Parathyroid adenoma (tissue), 2 donors: ENCODE data around the gene DPY19L1.
"Not testable (repeated sequence)": the region's sequence is repeated elsewhere in the genome, so short reads cannot be mapped to it uniquely, and the experiment has no call there.

Source experiments
- H2AFZ ChIP-seq: fragments of 300-600 bp; sonication (generic); one replicate; pipeline ENCODE4 v1.7.0; 2017; ENCODE audit warnings: antibody characterized with exemption, mild to moderate bottlenecking
- H3K27ac ChIP-seq: fragments of 300-600 bp; sonication (generic); one replicate; pipeline ENCODE4 v1.7.0; 2017
- H3K27me3 ChIP-seq: fragments of 300-600 bp; sonication (generic); one replicate; pipeline ENCODE4 v1.7.0; 2017; ENCODE audit warnings: low read length; ENCODE audit not compliant: control insufficient read depth, insufficient read depth
- H3K36me3 ChIP-seq: fragments of 300-600 bp; sonication (generic); one replicate; pipeline ENCODE4 v1.7.0; 2017; ENCODE audit warnings: low read length; ENCODE audit not compliant: control insufficient read depth, insufficient read depth
- H3K4me1 ChIP-seq: fragments of 300-600 bp; sonication (generic); one replicate; pipeline ENCODE4 v1.7.0; 2017; ENCODE audit warnings: control low read depth
- H3K4me2 ChIP-seq: fragments of 300-600 bp; sonication (generic); one replicate; pipeline ENCODE4 v1.7.0; 2017; ENCODE audit warnings: low read length
- H3K4me3 ChIP-seq: fragments of 300-600 bp; sonication (generic); one replicate; pipeline ENCODE4 v1.7.0; 2017; ENCODE audit warnings: low read depth, low read length
- H3K79me2 ChIP-seq: fragments of 300-600 bp; sonication (generic); one replicate; pipeline ENCODE4 v1.7.0; 2017; ENCODE audit warnings: control low read depth
- H3K9ac ChIP-seq: fragments of 300-600 bp; sonication (generic); one replicate; pipeline ENCODE4 v1.7.0; 2017; ENCODE audit warnings: mild to moderate bottlenecking
- H3K9me3 ChIP-seq: fragments of 300-600 bp; sonication (generic); one replicate; pipeline ENCODE4 v1.7.0; 2017; ENCODE audit warnings: low read length; ENCODE audit not compliant: control insufficient read depth
- CTCF ChIP-seq: fragments of 300-600 bp; sonication (generic); IDR thresholded peaks from one replicate; pipeline ENCODE4 v1.7.0; 2017; ENCODE audit warnings: antibody characterized with exemption, mild to moderate bottlenecking
- donor health status: primary hyperparathyroidism.

The DPY19L1 gene

GRCh38 chr7:35003679-35004303, 33.5 kb downstream of the DPY19L1 start:
- no peaks in the 10 kb centered on the region for H3K79me2 ChIP-seq
- H3K9ac ChIP-seq = no peak overlapping the region
- H3K27ac ChIP-seq = no peak overlapping the region
- H3K4me1 ChIP-seq = no peaks in the 10 kb centered on the region
- H3K9me3 ChIP-seq = no peaks in the 10 kb centered on the region
- H3K27me3 ChIP-seq = no peaks in the 10 kb centered on the region
- no peak overlapping the region for H2AFZ ChIP-seq
- TF ChIP-seq CTCF = no peak
- H3K36me3 ChIP-seq = no peaks in the 10 kb centered on the region
- no peak overlapping the region for H3K4me2 ChIP-seq
- H3K4me3 ChIP-seq = no peak overlapping the region

GRCh38 chr7:35003177-35003650, 34.1 kb downstream of the DPY19L1 start:
- not testable (repeated sequence) for H2AFZ ChIP-seq, H3K4me3 ChIP-seq, H3K4me2 ChIP-seq, H3K9me3 ChIP-seq, H3K36me3 ChIP-seq, H3K4me1 ChIP-seq, H3K27ac ChIP-seq, H3K9ac ChIP-seq, H3K79me2 ChIP-seq, H3K27me3 ChIP-seq

GRCh38 chr7:34998335-34998734, 39.0 kb downstream of the DPY19L1 start:
- not testable (repeated sequence) for H3K27me3 ChIP-seq, H3K9me3 ChIP-seq, H3K79me2 ChIP-seq, H3K4me3 ChIP-seq, H3K27ac ChIP-seq, H3K36me3 ChIP-seq, H3K4me2 ChIP-seq, H3K4me1 ChIP-seq, H2AFZ ChIP-seq, H3K9ac ChIP-seq

- H2AFZ ChIP-seq, H3K27ac ChIP-seq, H3K79me2 ChIP-seq, H3K4me3 ChIP-seq, H3K4me1 ChIP-seq, H3K4me2 ChIP-seq, H3K9me3 ChIP-seq, H3K27me3 ChIP-seq, H3K36me3 ChIP-seq, H3K9ac ChIP-seq: not testable (repeated sequence)
Observed at GRCh38 chr7:34996423-34997090, 40.7 kb downstream of the DPY19L1 start.

GRCh38 chr7:34995757-34996156, 41.5 kb downstream of the DPY19L1 start:
- H3K27ac ChIP-seq = no peak overlapping the region
- H3K4me1 ChIP-seq = no peaks in the 10 kb centered on the region
- TF ChIP-seq CTCF = no peak
- no peaks in the 10 kb centered on the region for H3K36me3 ChIP-seq
- no peaks in the 10 kb centered on the region for H3K9me3 ChIP-seq
- no peak overlapping the region for H3K4me2 ChIP-seq
- no peak overlapping the region for H2AFZ ChIP-seq
- no peak overlapping the region for H3K9ac ChIP-seq
- no peaks in the 10 kb centered on the region for H3K79me2 ChIP-seq
- no peak overlapping the region for H3K4me3 ChIP-seq
- no peaks in the 10 kb centered on the region for H3K27me3 ChIP-seq

- TF ChIP-seq CTCF = no peak
- H3K4me1 ChIP-seq = no peaks in the 10 kb centered on the region
- no peaks in the 10 kb centered on the region for H3K36me3 ChIP-seq
- H3K4me2 ChIP-seq = no peak overlapping the region
- H2AFZ ChIP-seq = no peak overlapping the region
- no peak overlapping the region for H3K9ac ChIP-seq
- H3K4me3 ChIP-seq = no peak overlapping the region
- no peak overlapping the region for H3K27ac ChIP-seq
- no peaks in the 10 kb centered on the region for H3K79me2 ChIP-seq
- no peaks in the 10 kb centered on the region for H3K9me3 ChIP-seq
- H3K27me3 ChIP-seq = no peaks in the 10 kb centered on the region
Observed at GRCh38 chr7:34991938-34992840, 45.1 kb downstream of the DPY19L1 start.

- H3K4me3 ChIP-seq, H2AFZ ChIP-seq, H3K9ac ChIP-seq, H3K9me3 ChIP-seq, H3K27me3 ChIP-seq, H3K36me3 ChIP-seq, H3K79me2 ChIP-seq, H3K4me2 ChIP-seq, H3K4me1 ChIP-seq, H3K27ac ChIP-seq: not testable (repeated sequence)
Observed at GRCh38 chr7:34988442-34989125, 48.7 kb downstream of the DPY19L1 start.

- not testable (repeated sequence) for H3K27me3 ChIP-seq, H3K27ac ChIP-seq, H3K79me2 ChIP-seq, H3K4me1 ChIP-seq, H2AFZ ChIP-seq, H3K9ac ChIP-seq, H3K4me2 ChIP-seq, H3K9me3 ChIP-seq, H3K36me3 ChIP-seq, H3K4me3 ChIP-seq
Observed at GRCh38 chr7:34985155-34985554, 52.1 kb downstream of the DPY19L1 start.
